ENCODE measurements around the gene TSPAN11.

GRCh38 chr12:30978639-30979038 is 52.1 kb downstream of the TSPAN11 start:
- TF ChIP-seq NFRKB (IDR thresholded peaks at IDR 0.05) (no peak), FOXK2 (IDR thresholded peaks at IDR 0.05) (no peak), BHLHE40 (IDR thresholded peaks at IDR 0.05; ENCODE audit: borderline replicate concordance) (no peak), ELF4 (IDR thresholded peaks at IDR 0.05) (no peak), TARDBP (IDR thresholded peaks at IDR 0.05) (no peak), SP1 (IDR thresholded peaks at IDR 0.05) (no peak), CTBP1 (IDR thresholded peaks at IDR 0.05; ENCODE audit: borderline replicate concordance) (no peak), PKNOX1 (IDR thresholded peaks at IDR 0.05) (no peak), SUZ12 (IDR thresholded peaks at IDR 0.05) (no peak), FOXA1 (IDR thresholded peaks at IDR 0.05) (no peak), ARNT (IDR thresholded peaks at IDR 0.05) (no peak), ZNF384 (IDR thresholded peaks at IDR 0.05) (no peak)

Data from HEK293T (cell line).